Keratinocyte (primary cell): ENCODE data around the gene SLU7. TPM values are rescaled to one million over a fixed set of nuclear protein-coding genes. Genes with fewer than 3 reads are reported as not detected.

ENCODE experiments used
- DNase-seq: peaks from one replicate; pipeline ENCODE4 v3.0.0-alpha.2; 2011; ENCODE audit warnings: low read depth, missing footprints, low spot score
- FAIRE-seq: peaks from 2 replicates; lab custom pipeline; 2011; peaks lifted over from hg19 to GRCh38; lab: Jason Lieb, UNC
- H2AFZ ChIP-seq: 2 replicates; pipeline ENCODE4 v1.6.0; 2012; ENCODE audit warnings: low read length, control low read depth, inconsistent platforms; ENCODE audit not compliant: control insufficient read depth
- H3K27ac ChIP-seq: 2 replicates; pipeline ENCODE4 v1.5.1; 2011; ENCODE audit warnings: low read length; ENCODE audit not compliant: control insufficient read depth, insufficient read depth
- H3K27me3 ChIP-seq: 3 replicates; pipeline ENCODE4 v1.6.0; 2011; ENCODE audit warnings: low read length; ENCODE audit not compliant: control insufficient read depth, insufficient read depth; ENCODE audit errors: extremely low read depth
- H3K36me3 ChIP-seq, 2 experiments: 2 replicates in 1 of 2; 3 replicates in 1 of 2; pipeline ENCODE4 v1.5.1; 2011; ENCODE audit warnings: low read length in 2 of 2, mild to moderate bottlenecking in 1 of 2; ENCODE audit not compliant: control insufficient read depth in 2 of 2, insufficient read depth in 2 of 2; ENCODE audit errors: extremely low read depth in 1 of 2
- H3K4me1 ChIP-seq: 3 replicates; pipeline ENCODE4 v1.5.1; 2011; ENCODE audit warnings: low read length; ENCODE audit not compliant: control insufficient read depth, insufficient read depth; ENCODE audit errors: extremely low read depth
- H3K4me2 ChIP-seq: 3 replicates; pipeline ENCODE4 v1.6.0; 2011; ENCODE audit warnings: low read depth, low read length; ENCODE audit not compliant: control insufficient read depth, insufficient read depth; ENCODE audit errors: extremely low read depth
- H3K4me3 ChIP-seq, 3 experiments: fragments of 200-600 bp in 1 of 3; sonication (generic) in 1 of 3; 2 replicates in 2 of 3; 3 replicates in 1 of 3; pipeline ENCODE4 v1.5.1; 2011 to 2016; ENCODE audit warnings: low read length in 3 of 3, mild to moderate bottlenecking in 3 of 3, control low read depth in 2 of 3, inconsistent platforms in 1 of 3, low read depth in 1 of 3, mixed read lengths in 1 of 3, mixed run types in 1 of 3, moderate library complexity in 1 of 3; ENCODE audit not compliant: control insufficient read depth in 2 of 3, insufficient read depth in 2 of 3; ENCODE audit errors: extremely low read depth in 1 of 3
- H3K79me2 ChIP-seq: 2 replicates; pipeline ENCODE4 v1.6.0; 2012; ENCODE audit warnings: low read length; ENCODE audit not compliant: control insufficient read depth, insufficient read depth
- H3K9ac ChIP-seq: 3 replicates; pipeline ENCODE4 v1.6.0; 2011; ENCODE audit warnings: low read length; ENCODE audit not compliant: control insufficient read depth, insufficient read depth; ENCODE audit errors: extremely low read depth
- H3K9me1 ChIP-seq: 3 replicates; pipeline ENCODE4 v1.6.0; 2011; ENCODE audit warnings: low read length; ENCODE audit not compliant: control insufficient read depth, insufficient read depth; ENCODE audit errors: extremely low read depth
- H3K9me3 ChIP-seq: 2 replicates; pipeline ENCODE4 v1.5.1; 2012; ENCODE audit warnings: low read depth, low read length; ENCODE audit not compliant: control insufficient read depth
- H4K20me1 ChIP-seq: 3 replicates; pipeline ENCODE4 v1.6.0; 2011; ENCODE audit warnings: low read length; ENCODE audit not compliant: control insufficient read depth, insufficient read depth; ENCODE audit errors: extremely low read depth
- CTCF ChIP-seq, 3 experiments: IDR thresholded peaks in 1 of 3; conservative IDR thresholded peaks in 1 of 3; optimal IDR thresholded peaks in 1 of 3; 2 replicates in 2 of 3; 3 replicates in 1 of 3; pipeline versions ENCODE3 to v1.5.1; 2011; ENCODE audit warnings: low read length in 3 of 3, mild to moderate bottlenecking in 3 of 3, moderate library complexity in 2 of 3, control low read depth in 1 of 3, inconsistent platforms in 1 of 3; ENCODE audit not compliant: insufficient read depth in 2 of 3; ENCODE audit errors: extremely low read depth in 1 of 3
- EZH2 ChIP-seq: IDR thresholded peaks from one replicate; pipeline ENCODE4 v1.6.1; 2012; ENCODE audit warnings: inconsistent platforms, mild to moderate bottlenecking, low read length, moderate library complexity
- dilution Hi-C: fragments of 300-500 bp; cut with MboI; formaldehyde crosslinking; loops from one replicate; pipeline ENCODE4 v1.7.0; 2020; ENCODE audit warnings: low sequenced_read_pairs; ENCODE audit not compliant: extremely low pct_ligation_motif_present
- polyA plus RNA-seq, 5 experiments: library from polyadenylated mRNA; depleted of rRNA in 3 of 5; stranded (reverse) in 3 of 5; stranded (forward) in 1 of 5; unstranded in 1 of 5; fragments of >200 nt; gene quantifications; 1 replicate in 1 of 5; 2 replicates in 3 of 5; 3 replicates in 1 of 5; pipeline versions ENCODE4 v1.2.1 to v1.2.3, GENCODE V29; 2011 to 2012; ENCODE audit warnings: missing spikeins in 2 of 5, low read depth in 1 of 5, low replicate concordance in 1 of 5

The SLU7 gene
- polyA plus RNA-seq, 1 donor (not counting 4 experiments of a cell fraction or from before 2014, with no cell fraction given), result 29.7 TPM

DNA sequence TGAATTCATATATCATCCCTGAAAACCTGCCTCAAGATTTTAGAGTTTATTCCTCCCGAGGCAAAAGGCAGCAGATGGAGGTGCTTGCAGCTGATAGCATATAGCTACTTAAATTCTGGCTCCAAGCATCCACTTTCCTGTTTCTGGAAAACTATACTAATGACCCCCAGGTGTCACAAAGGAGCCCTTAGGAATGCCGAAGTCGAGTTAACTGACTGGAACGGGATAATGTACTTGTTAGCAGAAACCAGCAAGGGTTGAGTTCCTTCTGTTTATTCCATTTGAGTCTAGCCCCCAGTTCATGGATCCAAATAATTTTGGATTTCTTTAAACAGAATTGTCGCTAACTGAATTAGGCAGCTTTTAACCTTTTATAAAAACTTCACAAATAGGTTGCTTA lies 47.2 kb upstream of the SLU7 start:
- no peaks in the 10 kb centered on the region for H3K79me2 ChIP-seq
- no peaks in the 10 kb centered on the region for H3K27me3 ChIP-seq
- FAIRE-seq, result no peak
- no peak for DNase-seq
- dilution Hi-C loops, result no loop called here
- TF ChIP-seq EZH2, result no peak
- no peak for TF ChIP-seq CTCF (optimal IDR thresholded peaks at IDR 0.05 in 1 of 3, IDR thresholded peaks at IDR 0.05 in 1 of 3, conservative IDR thresholded peaks at IDR 0.05 in 1 of 3; ENCODE audit: extremely low read depth in 1 of 3, insufficient read depth in 2 of 3, low read length in 3 of 3)
- no peaks in the 10 kb centered on the region for H3K9me3 ChIP-seq
- no peaks in the 10 kb centered on the region for H4K20me1 ChIP-seq
- H3K36me3 ChIP-seq, result no peaks in the 10 kb centered on the region
- no peak overlapping the region for H3K9ac ChIP-seq
- no peak overlapping the region for H3K27ac ChIP-seq
- H3K4me2 ChIP-seq, result no peak overlapping the region
- no peak overlapping the region for H2AFZ ChIP-seq
- no peak overlapping the region for H3K4me3 ChIP-seq
- H3K9me1 ChIP-seq, result no peaks in the 10 kb centered on the region
- no peaks in the 10 kb centered on the region for H3K4me1 ChIP-seq

GRCh38 chr5:160464466-160464797 lies 45.6 kb upstream of the SLU7 start:
- TF ChIP-seq CTCF (optimal IDR thresholded peaks at IDR 0.05 in 1 of 3, IDR thresholded peaks at IDR 0.05 in 1 of 3, conservative IDR thresholded peaks at IDR 0.05 in 1 of 3; ENCODE audit: extremely low read depth in 1 of 3, insufficient read depth in 2 of 3, low read length in 3 of 3) (no peak), EZH2 (no peak)
- H3K4me2 ChIP-seq, result no peak overlapping the region
- FAIRE-seq (no peak), DNase-seq (no peak)
- dilution Hi-C loops, result no loop called here
- H3K36me3 ChIP-seq, result no peaks in the 10 kb centered on the region
- no peaks in the 10 kb centered on the region for H3K79me2 ChIP-seq
- H3K27ac ChIP-seq, result no peak overlapping the region
- H3K9ac ChIP-seq, result no peak overlapping the region
- no peaks in the 10 kb centered on the region for H4K20me1 ChIP-seq
- no peak overlapping the region for H2AFZ ChIP-seq
- no peaks in the 10 kb centered on the region for H3K4me1 ChIP-seq
- no peaks in the 10 kb centered on the region for H3K9me1 ChIP-seq
- H3K9me3 ChIP-seq, result no peaks in the 10 kb centered on the region
- no peaks in the 10 kb centered on the region for H3K27me3 ChIP-seq
- H3K4me3 ChIP-seq, result no peak overlapping the region
